SH-SY5Y (cell line): ENCODE data around the gene ANTXR1.

ENCODE experiments used
- GATA2 ChIP-seq: IDR thresholded peaks from 2 replicates; pipeline ENCODE4 v1.6.1; 2011; ENCODE audit warnings: mild to moderate bottlenecking, low read depth, low read length
- GATA3 ChIP-seq: IDR thresholded peaks from 2 replicates; pipeline ENCODE4 v1.6.1; 2011; ENCODE audit warnings: low read depth, mild to moderate bottlenecking, low read length, moderate library complexity

- TF ChIP-seq GATA2 (no peak), GATA3 (no peak)
Measured at GRCh38 chr2:69163556-69163955, 150.6 kb downstream of the ANTXR1 start.
